Glutamatergic neuron (in vitro differentiated cells): ENCODE data around the gene SPI1. TPM values are rescaled to one million over a fixed set of nuclear protein-coding genes. Genes with fewer than 3 reads are reported as not detected.

Source experiments
- DNase-seq: peaks from one replicate; pipeline ENCODE4 v3.0.0; 2022
- H3K27ac Mint-ChIP-seq: one replicate; pipeline ENCODE4 v1.8.0; 2020; ENCODE audit warnings: mild to moderate bottlenecking, mixed read lengths, inconsistent platforms; ENCODE audit not compliant: unreplicated experiment
- H3K27me3 Mint-ChIP-seq: one replicate; pipeline ENCODE4 v1.8.0; 2020; ENCODE audit warnings: mild to moderate bottlenecking, moderate library complexity, mixed read lengths, inconsistent platforms; ENCODE audit not compliant: unreplicated experiment
- H3K36me3 Mint-ChIP-seq: one replicate; pipeline ENCODE4 v1.8.0; 2020; ENCODE audit warnings: mild to moderate bottlenecking, mixed read lengths, inconsistent platforms; ENCODE audit not compliant: unreplicated experiment
- H3K4me1 Mint-ChIP-seq: one replicate; pipeline ENCODE4 v1.8.0; 2020; ENCODE audit warnings: mild to moderate bottlenecking, low read depth, mixed read lengths, inconsistent platforms; ENCODE audit not compliant: unreplicated experiment
- H3K4me3 Mint-ChIP-seq: one replicate; pipeline ENCODE4 v1.8.0; 2020; ENCODE audit warnings: mild to moderate bottlenecking, mixed read lengths, inconsistent platforms; ENCODE audit not compliant: unreplicated experiment
- H3K9me3 Mint-ChIP-seq: one replicate; pipeline ENCODE4 v1.8.0; 2020; ENCODE audit warnings: mild to moderate bottlenecking, moderate library complexity, mixed read lengths, inconsistent platforms; ENCODE audit not compliant: unreplicated experiment
- CTCF ChIP-seq: fragments of 200-600 bp; sonication (generic); IDR thresholded peaks from one replicate; pipeline ENCODE4 v1.5.0; 2021; ENCODE audit not compliant: partially characterized antibody, unreplicated experiment
- total RNA-seq: library from RNA; stranded (reverse); fragmentation: NEBNext Ultra II Directional; extraction: Animal tissue kit (Norgen Biotek cat#: 25700); gene quantifications from one replicate; pipeline ENCODE4 v1.2.1, GENCODE V29; 2021; ENCODE audit not compliant: unreplicated experiment

SPI1 gene
- total RNA-seq, 1 donor from 2014 or later = not detected

- H3K27ac Mint-ChIP-seq = no peak overlapping the region
- H3K27me3 Mint-ChIP-seq = peaks cover 12% of the 10 kb centered on the region
- no peak for DNase-seq
- no peak for TF ChIP-seq CTCF
- no peaks in the 10 kb centered on the region for H3K4me1 Mint-ChIP-seq
- peaks cover 4% of the 10 kb centered on the region for H3K9me3 Mint-ChIP-seq
- no peak overlapping the region for H3K4me3 Mint-ChIP-seq
- peaks cover 5% of the 10 kb centered on the region for H3K36me3 Mint-ChIP-seq
Measured at GRCh38 chr11:47413908-47414684, 35.7 kb upstream of the SPI1 start.

GRCh38 chr11:47413351-47413750 is 35.0 kb upstream of the SPI1 start:
- peaks cover 5% of the 10 kb centered on the region for H3K9me3 Mint-ChIP-seq
- DNase-seq = no peak
- TF ChIP-seq CTCF = no peak
- H3K36me3 Mint-ChIP-seq = peaks cover 5% of the 10 kb centered on the region
- no peaks in the 10 kb centered on the region for H3K4me1 Mint-ChIP-seq
- peaks cover 17% of the 10 kb centered on the region for H3K27me3 Mint-ChIP-seq
- H3K27ac Mint-ChIP-seq = no peak overlapping the region
- H3K4me3 Mint-ChIP-seq = no peak overlapping the region

GRCh38 chr11:47411884-47412746 is 33.8 kb upstream of the SPI1 start:
- H3K4me3 Mint-ChIP-seq = no peak overlapping the region
- H3K36me3 Mint-ChIP-seq = peaks cover 5% of the 10 kb centered on the region
- H3K4me1 Mint-ChIP-seq = peaks cover 7% of the 10 kb centered on the region
- peaks cover 10% of the 10 kb centered on the region for H3K9me3 Mint-ChIP-seq
- TF ChIP-seq CTCF = peak; percentile 77
- DNase-seq = peak; percentile 83
- peaks cover 19% of the 10 kb centered on the region for H3K27me3 Mint-ChIP-seq
- H3K27ac Mint-ChIP-seq = no peak overlapping the region

- H3K4me3 Mint-ChIP-seq = peak overlapping the region; percentile 49
- H3K9me3 Mint-ChIP-seq = peaks cover 10% of the 10 kb centered on the region
- no peak for DNase-seq
- no peak for TF ChIP-seq CTCF
- H3K27ac Mint-ChIP-seq = no peak overlapping the region
- H3K27me3 Mint-ChIP-seq = peaks cover 16% of the 10 kb centered on the region
- H3K4me1 Mint-ChIP-seq = peaks cover 11% of the 10 kb centered on the region
- peaks cover 5% of the 10 kb centered on the region for H3K36me3 Mint-ChIP-seq
Measured at GRCh38 chr11:47410370-47411264, 32.3 kb upstream of the SPI1 start.
